Sigmoid colon (tissue), 7 donors: ENCODE results near the gene ELMOD1. TPM values are rescaled to one million over a fixed set of nuclear protein-coding genes. Genes with fewer than 3 reads are reported as not detected.

Experiments
- DNase-seq: peaks from one replicate; pipeline ENCODE4 v3.0.0-alpha.2; 2019
- H3K27ac ChIP-seq, 4 donors: fragments of 200-600 bp; sonication (generic); one replicate each; pipeline ENCODE4 v1.5.1; 2016 to 2019; ENCODE audit warnings: mild to moderate bottlenecking in 1 of 4
- H3K27me3 ChIP-seq, 3 donors: fragments of 200-600 bp; sonication (generic); one replicate each; pipeline ENCODE4 v1.5.1; 2019; ENCODE audit warnings: mild to moderate bottlenecking in 1 of 3
- H3K36me3 ChIP-seq, 4 donors: fragments of 200-600 bp; sonication (generic); one replicate each; pipeline ENCODE4 v1.5.1; 2016 to 2019
- H3K4me1 ChIP-seq, 4 donors: fragments of 200-600 bp; sonication (generic); one replicate each; pipeline ENCODE4 v1.5.1; 2017 to 2019
- H3K4me3 ChIP-seq, 4 donors: fragments of 200-600 bp; sonication (generic); one replicate each; pipeline ENCODE4 v1.5.1; 2017 to 2019; ENCODE audit warnings: mild to moderate bottlenecking in 2 of 4, moderate library complexity in 1 of 4
- H3K9me3 ChIP-seq, 4 donors: fragments of 200-600 bp in 3 of 4; sonication (generic) in 3 of 4; one replicate each; pipeline versions ENCODE4 v1.5.1 to v1.6.1; 2013 to 2019
- CTCF ChIP-seq, 4 experiments: fragments of 450-650 bp in 3 of 4; fragments of 200-600 bp in 1 of 4; IDR thresholded peaks; one replicate each; pipeline ENCODE4 v1.5.1; 2016 to 2019; ENCODE audit warnings: antibody characterized with exemption in 4 of 4, mild to moderate bottlenecking in 3 of 4, moderate library complexity in 2 of 4
- EP300 ChIP-seq, 4 donors: sonication (generic); formaldehyde crosslinking; IDR thresholded peaks; one replicate each; pipeline ENCODE4 v1.6.1; 2017; ENCODE audit warnings: antibody characterized with exemption in 4 of 4
- POLR2A ChIP-seq, 2 donors: fragments of 450-650 bp; IDR thresholded peaks; one replicate each; pipeline ENCODE4 v1.6.1; 2016; ENCODE audit warnings: antibody characterized with exemption in 2 of 2, mild to moderate bottlenecking in 2 of 2, moderate library complexity in 2 of 2
- POLR2AphosphoS5 ChIP-seq, 4 donors: sonication (generic); formaldehyde crosslinking; IDR thresholded peaks; one replicate each; pipeline ENCODE4 v1.6.1; 2017; ENCODE audit warnings: antibody characterized with exemption in 4 of 4
- WGBS, 2 donors: extraction: QIAGEN DNeasy Blood & Tissue Kit; methylation state at CpG; one replicate each; pipeline ENCODE4 v1.1.7; 2013; 5-methylcytosine and 5-hydroxymethylcytosine counted together
- intact Hi-C: fragments of 100-400 bp; cut with DNase I; formaldehyde crosslinking; loops from one replicate; pipeline ENCODE4 v1.15.1; 2023
- polyA plus RNA-seq, 3 donors: library from polyadenylated mRNA; stranded (reverse); fragments of 200-250 nt; gene quantifications; one replicate each; pipeline ENCODE4 v1.2.3, GENCODE V29; 2013
- total RNA-seq, 4 donors: library from RNA; depleted of rRNA; stranded (reverse); fragments of >200 nt; gene quantifications; one replicate each; pipeline ENCODE4 v1.1.0, GENCODE V29; 2016
- donor health status: healthy with polysubstance abuse.
- donor health status: Bipolar disorder and iron deficiency.
- donor health status: healthy.

The ELMOD1 gene
- total and polyA plus RNA-seq, 7 donors = 0.14 to 1.4 (median 0.49) TPM; not detected in 2

GRCh38 chr11:107676336-107677057, 85.5 kb downstream of the ELMOD1 start:
- no peaks in the 10 kb centered on the region for H3K9me3 ChIP-seq
- 78 to 80% methylated on average over 8 of the region's 8 CpGs for WGBS, 2 donors
- DNase-seq = no peak
- H3K4me1 ChIP-seq = no peaks in the 10 kb centered on the region
- no peaks in the 10 kb centered on the region for H3K36me3 ChIP-seq
- no peak for TF ChIP-seq POLR2AphosphoS5 (IDR thresholded peaks at IDR 0.05)
- TF ChIP-seq POLR2A (IDR thresholded peaks at IDR 0.05) = no peak
- TF ChIP-seq EP300 (IDR thresholded peaks at IDR 0.05) = no peak
- TF ChIP-seq CTCF (IDR thresholded peaks at IDR 0.05) = no peak
- H3K27ac ChIP-seq = no peak overlapping the region
- no peak overlapping the region for H3K4me3 ChIP-seq
- no peaks in the 10 kb centered on the region for H3K27me3 ChIP-seq
- intact Hi-C loops = no loop called here

DNA sequence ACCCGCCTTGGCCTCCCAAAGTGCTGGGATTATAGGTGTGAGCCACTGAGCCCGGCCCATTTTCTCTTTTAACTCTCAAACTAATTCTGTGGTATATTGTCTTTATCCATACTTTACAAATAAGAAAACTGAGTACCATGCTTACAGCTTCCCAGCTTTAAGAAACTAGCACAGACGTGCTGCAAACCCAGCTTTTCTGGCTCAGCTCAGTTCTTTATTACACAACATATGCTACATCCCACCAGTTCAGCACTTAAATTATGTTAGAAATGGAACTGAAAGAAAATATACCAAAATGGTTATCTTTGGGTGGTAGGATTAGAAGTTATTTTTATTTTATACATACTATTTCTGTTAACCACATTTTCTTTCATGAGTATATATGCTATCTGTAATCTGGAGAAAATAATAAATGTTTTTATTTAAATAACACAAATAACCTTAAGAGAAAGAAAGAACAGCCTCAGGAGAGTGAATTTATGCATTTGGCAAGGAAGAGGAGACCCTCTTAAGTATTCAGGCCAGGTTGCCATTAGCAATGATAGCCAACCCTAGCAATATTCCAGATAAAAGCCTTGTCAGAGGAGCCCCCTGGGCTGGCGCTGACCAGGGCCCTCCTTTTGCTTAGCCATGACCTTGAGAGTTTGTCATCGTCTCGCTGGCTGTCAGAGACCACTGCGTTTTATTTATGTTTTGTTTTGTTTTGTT, 87.1 kb downstream of the ELMOD1 start:
- 69 to 76% methylated on average over 7 of the region's 7 CpGs for WGBS, 2 donors
- H3K36me3 ChIP-seq = no peaks in the 10 kb centered on the region
- no peak for DNase-seq
- H3K9me3 ChIP-seq = no peaks in the 10 kb centered on the region
- intact Hi-C loops = no loop called here
- H3K27ac ChIP-seq = no peak overlapping the region
- no peaks in the 10 kb centered on the region for H3K27me3 ChIP-seq
- no peaks in the 10 kb centered on the region for H3K4me1 ChIP-seq
- TF ChIP-seq POLR2A (IDR thresholded peaks at IDR 0.05) (no peak), POLR2AphosphoS5 (IDR thresholded peaks at IDR 0.05) (no peak), EP300 (IDR thresholded peaks at IDR 0.05) (no peak), CTCF (IDR thresholded peaks at IDR 0.05) (no peak)
- H3K4me3 ChIP-seq = no peak overlapping the region

DNA sequence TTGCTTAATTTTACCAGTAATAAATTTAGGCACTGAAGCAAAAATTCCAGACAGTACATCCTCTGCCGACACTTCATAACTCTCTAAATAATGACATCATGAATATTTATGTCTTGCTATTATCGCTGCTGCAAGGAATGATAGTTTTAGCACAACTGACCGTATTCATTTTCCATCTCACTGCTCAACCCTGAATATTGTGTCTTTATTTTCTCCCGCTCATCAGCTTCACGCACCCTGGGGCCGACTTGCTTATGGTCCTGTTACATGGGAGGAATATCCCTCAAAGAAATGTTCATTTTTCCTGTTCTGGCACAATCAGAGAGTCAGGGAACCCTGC, 87.7 kb downstream of the ELMOD1 start:
- no peak for DNase-seq
- Histone ChIP-seq H3K27ac (no peak overlapping the region), H3K27me3 (no peaks in the 10 kb centered on the region), H3K4me1 (no peaks in the 10 kb centered on the region), H3K4me3 (no peak overlapping the region), H3K36me3 (no peaks in the 10 kb centered on the region), H3K9me3 (no peaks in the 10 kb centered on the region)
- WGBS, 2 donors = 74 to 77% methylated on average over 6 of the region's 6 CpGs
- intact Hi-C loops = no loop called here
- TF ChIP-seq EP300 (IDR thresholded peaks at IDR 0.05) = no peak
- no peak for TF ChIP-seq CTCF (IDR thresholded peaks at IDR 0.05)
- no peak for TF ChIP-seq POLR2AphosphoS5 (IDR thresholded peaks at IDR 0.05)
- no peak for TF ChIP-seq POLR2A (IDR thresholded peaks at IDR 0.05)

GRCh38 chr11:107679255-107680024, 88.5 kb downstream of the ELMOD1 start:
- Histone ChIP-seq H3K36me3 (no peaks in the 10 kb centered on the region), H3K4me1 (no peaks in the 10 kb centered on the region), H3K4me3 (no peak overlapping the region), H3K27me3 (no peaks in the 10 kb centered on the region), H3K9me3 (no peaks in the 10 kb centered on the region), H3K27ac (no peak overlapping the region)
- no peak for TF ChIP-seq CTCF (IDR thresholded peaks at IDR 0.05)
- TF ChIP-seq EP300 (IDR thresholded peaks at IDR 0.05) = no peak
- no peak for TF ChIP-seq POLR2AphosphoS5 (IDR thresholded peaks at IDR 0.05)
- no peak for DNase-seq
- intact Hi-C loops = no loop called here
- 62 to 82% methylated on average over 4 of the region's 4 CpGs for WGBS, 2 donors
